Astrocyte (in vitro differentiated cells and primary cell): Measurements from ENCODE around the gene BPNT1. TPM values are rescaled to one million over a fixed set of nuclear protein-coding genes. Genes with fewer than 3 reads are reported as not detected.
A peak's percentile ranks its signal among the peaks of the same experiment; 100 is the strongest.
"Not testable (repeated sequence)": the region's sequence is repeated elsewhere in the genome, so short reads cannot be mapped to it uniquely, and the experiment has no call there.

ENCODE experiments used
- DNase-seq: peaks from one replicate; pipeline ENCODE4 v3.0.0-alpha.2; 2010; ENCODE audit warnings: low read depth
- FAIRE-seq: peaks from 2 replicates; lab custom pipeline; 2011; peaks lifted over from hg19 to GRCh38; lab: Jason Lieb, UNC
- H2AFZ ChIP-seq: 2 replicates; pipeline ENCODE4 v1.6.0; 2012; ENCODE audit warnings: low read depth, low read length, inconsistent platforms
- H3K27ac ChIP-seq: 2 replicates; pipeline ENCODE4 v1.5.1; 2011; ENCODE audit warnings: low read depth, low read length, inconsistent platforms
- H3K27me3 ChIP-seq: 2 replicates; pipeline ENCODE4 v1.6.0; 2011; ENCODE audit warnings: low read length, inconsistent platforms; ENCODE audit not compliant: insufficient read depth
- H3K36me3 ChIP-seq: 2 replicates; pipeline ENCODE4 v1.5.1; 2011; ENCODE audit warnings: low read length, inconsistent platforms; ENCODE audit not compliant: insufficient read depth
- H3K4me1 ChIP-seq: 2 replicates; pipeline ENCODE4 v1.5.1; 2011; ENCODE audit warnings: low read length, inconsistent platforms; ENCODE audit not compliant: insufficient read depth
- H3K4me2 ChIP-seq: 2 replicates; pipeline ENCODE4 v1.6.0; 2012; ENCODE audit warnings: low read length, inconsistent platforms
- H3K4me3 ChIP-seq: 2 replicates; pipeline ENCODE4 v1.5.1; 2011; ENCODE audit warnings: low read depth, mild to moderate bottlenecking, low read length, inconsistent platforms; ENCODE audit not compliant: insufficient read depth
- H3K79me2 ChIP-seq: 2 replicates; pipeline ENCODE4 v1.6.0; 2012; ENCODE audit warnings: mild to moderate bottlenecking, low read length, inconsistent platforms; ENCODE audit not compliant: insufficient read depth
- H3K9ac ChIP-seq: 2 replicates; pipeline ENCODE4 v1.6.0; 2012; ENCODE audit warnings: mild to moderate bottlenecking, low read length, inconsistent platforms
- H3K9me3 ChIP-seq: 2 replicates; pipeline ENCODE4 v1.5.1; 2012; ENCODE audit warnings: low read depth, mild to moderate bottlenecking, low read length, inconsistent platforms; ENCODE audit not compliant: insufficient read depth
- H4K20me1 ChIP-seq: 2 replicates; pipeline ENCODE4 v1.6.0; 2012; ENCODE audit warnings: low read length, inconsistent platforms; ENCODE audit not compliant: insufficient read depth
- H3K27ac Mint-ChIP-seq: one replicate; pipeline ENCODE4 v1.8.0; 2021; ENCODE audit warnings: mild to moderate bottlenecking, mixed read lengths; ENCODE audit not compliant: unreplicated experiment
- H3K27me3 Mint-ChIP-seq: one replicate; pipeline ENCODE4 v1.8.0; 2021; ENCODE audit warnings: low read depth, mixed read lengths; ENCODE audit not compliant: unreplicated experiment
- H3K36me3 Mint-ChIP-seq: one replicate; pipeline ENCODE4 v1.8.0; 2021; ENCODE audit warnings: low read depth, mixed read lengths; ENCODE audit not compliant: unreplicated experiment
- H3K4me1 Mint-ChIP-seq: one replicate; pipeline ENCODE4 v1.8.0; 2021; ENCODE audit warnings: low read depth, mixed read lengths; ENCODE audit not compliant: unreplicated experiment
- H3K4me3 Mint-ChIP-seq: one replicate; pipeline ENCODE4 v1.8.0; 2021; ENCODE audit warnings: mild to moderate bottlenecking, moderate library complexity, mixed read lengths; ENCODE audit not compliant: unreplicated experiment
- H3K9me3 Mint-ChIP-seq: one replicate; pipeline ENCODE4 v1.8.0; 2021; ENCODE audit warnings: mild to moderate bottlenecking, mixed read lengths; ENCODE audit not compliant: unreplicated experiment
- EZH2 ChIP-seq: IDR thresholded peaks from 2 replicates; pipeline ENCODE4 v1.6.1; 2012; ENCODE audit warnings: mild to moderate bottlenecking, low read length, inconsistent platforms; ENCODE audit not compliant: insufficient read depth
- total RNA-seq: library from RNA; stranded (reverse); gene quantifications from 2 replicates; pipeline ENCODE4 v1.2.1, GENCODE V29; 2021
- TF ChIP-seq, protein P1 (sequence below): IDR thresholded peaks from 2 replicates; pipeline ENCODE4 v1.5.1; 2011; ENCODE audit warnings: low read depth, mild to moderate bottlenecking, inconsistent platforms, low read length, moderate library complexity; ENCODE audit not compliant: insufficient read depth

Gene BPNT1
- total RNA-seq, 1 donor from 2014 or later: 25.9 TPM

GRCh38 chr1:220110473-220110872, 20.9 kb upstream of the BPNT1 start:
- H3K36me3 ChIP-seq: peaks cover 34% of the 10 kb centered on the region
- H3K79me2 ChIP-seq, H3K4me3 ChIP-seq, H3K9me3 Mint-ChIP-seq, DNase-seq, FAIRE-seq, H3K4me1 ChIP-seq, H3K4me3 Mint-ChIP-seq, H3K27me3 Mint-ChIP-seq, H3K27ac Mint-ChIP-seq, H3K9ac ChIP-seq, H3K4me2 ChIP-seq, H4K20me1 ChIP-seq, H3K27ac ChIP-seq, H3K4me1 Mint-ChIP-seq, H2AFZ ChIP-seq, H3K36me3 Mint-ChIP-seq, H3K9me3 ChIP-seq, H3K27me3 ChIP-seq: not testable (repeated sequence)

DNA sequence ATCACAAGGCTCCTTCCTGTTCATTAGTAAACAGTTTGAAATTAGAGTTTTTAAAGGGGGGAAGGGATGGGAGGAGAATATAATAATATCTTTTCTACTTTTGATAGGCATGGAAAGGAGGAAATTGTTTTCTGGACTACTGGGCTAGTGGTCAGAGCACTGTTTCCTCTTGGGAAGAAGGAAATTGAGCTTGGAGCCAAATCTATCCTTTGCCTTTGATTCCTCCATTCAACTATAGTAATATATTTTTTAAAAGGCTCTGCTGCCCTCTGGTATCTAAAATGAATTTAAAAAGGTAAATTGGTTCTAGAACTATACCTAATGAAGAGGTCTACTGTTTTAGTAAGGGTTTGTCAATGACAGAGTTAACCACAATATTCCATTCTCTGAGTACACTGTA, 10.2 kb upstream of the BPNT1 start:
- H3K27ac ChIP-seq: no peak overlapping the region
- H3K9me3 ChIP-seq: no peaks in the 10 kb centered on the region
- H3K79me2 ChIP-seq: peaks cover 16% of the 10 kb centered on the region
- no peak overlapping the region for H3K4me3 ChIP-seq
- no peak overlapping the region for H3K9ac ChIP-seq
- H4K20me1 ChIP-seq: no peaks in the 10 kb centered on the region
- DNase-seq (no peak), FAIRE-seq (no peak)
- Mint-ChIP-seq H3K4me3 (no peak overlapping the region), H3K9me3 (no peaks in the 10 kb centered on the region), H3K27me3 (no peaks in the 10 kb centered on the region), H3K27ac (no peak overlapping the region), H3K4me1 (peaks cover 7% of the 10 kb centered on the region), H3K36me3 (peaks cover 5% of the 10 kb centered on the region)
- H3K27me3 ChIP-seq: no peaks in the 10 kb centered on the region
- peaks cover 19% of the 10 kb centered on the region for H3K36me3 ChIP-seq
- no peak overlapping the region for H2AFZ ChIP-seq
- no peaks in the 10 kb centered on the region for H3K4me1 ChIP-seq
- no peak overlapping the region for H3K4me2 ChIP-seq
- TF ChIP-seq, protein P1, sequence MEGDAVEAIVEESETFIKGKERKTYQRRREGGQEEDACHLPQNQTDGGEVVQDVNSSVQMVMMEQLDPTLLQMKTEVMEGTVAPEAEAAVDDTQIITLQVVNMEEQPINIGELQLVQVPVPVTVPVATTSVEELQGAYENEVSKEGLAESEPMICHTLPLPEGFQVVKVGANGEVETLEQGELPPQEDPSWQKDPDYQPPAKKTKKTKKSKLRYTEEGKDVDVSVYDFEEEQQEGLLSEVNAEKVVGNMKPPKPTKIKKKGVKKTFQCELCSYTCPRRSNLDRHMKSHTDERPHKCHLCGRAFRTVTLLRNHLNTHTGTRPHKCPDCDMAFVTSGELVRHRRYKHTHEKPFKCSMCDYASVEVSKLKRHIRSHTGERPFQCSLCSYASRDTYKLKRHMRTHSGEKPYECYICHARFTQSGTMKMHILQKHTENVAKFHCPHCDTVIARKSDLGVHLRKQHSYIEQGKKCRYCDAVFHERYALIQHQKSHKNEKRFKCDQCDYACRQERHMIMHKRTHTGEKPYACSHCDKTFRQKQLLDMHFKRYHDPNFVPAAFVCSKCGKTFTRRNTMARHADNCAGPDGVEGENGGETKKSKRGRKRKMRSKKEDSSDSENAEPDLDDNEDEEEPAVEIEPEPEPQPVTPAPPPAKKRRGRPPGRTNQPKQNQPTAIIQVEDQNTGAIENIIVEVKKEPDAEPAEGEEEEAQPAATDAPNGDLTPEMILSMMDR: no peak
- TF ChIP-seq EZH2: no peak

- Histone ChIP-seq H2AFZ (peak within 1 kb of the TSS; percentile 94), H3K9me3 (no peaks in the 10 kb centered on the region), H3K4me1 (peaks cover 2% of the 10 kb centered on the region), H3K4me2 (peak within 1 kb of the TSS; percentile 93), H3K27me3 (no peaks in the 10 kb centered on the region), H3K36me3 (peaks cover 4% of the 10 kb centered on the region), H3K27ac (peak within 1 kb of the TSS; percentile 61), H3K9ac (peak within 1 kb of the TSS; percentile 86), H4K20me1 (no peaks in the 10 kb centered on the region), H3K79me2 (peaks cover 21% of the 10 kb centered on the region), H3K4me3 (peak within 1 kb of the TSS; percentile 90)
- DNase-seq (peak; percentile 60), FAIRE-seq (no peak)
- H3K4me1 Mint-ChIP-seq: peaks cover 7% of the 10 kb centered on the region
- H3K4me3 Mint-ChIP-seq: peak within 1 kb of the TSS; percentile 84
- H3K27ac Mint-ChIP-seq: peak within 1 kb of the TSS; percentile 58
- peaks cover 4% of the 10 kb centered on the region for H3K36me3 Mint-ChIP-seq
- H3K9me3 Mint-ChIP-seq: no peaks in the 10 kb centered on the region
- no peak for TF ChIP-seq EZH2
- TF ChIP-seq, protein P1: no peak
- no peaks in the 10 kb centered on the region for H3K27me3 Mint-ChIP-seq
Measured at GRCh38 chr1:220094016-220094911, 4.7 kb upstream of the BPNT1 start, which contains the start of gene IARS2. Gene IARS2, plus strand, starts transcription at chr1:220094132. Its CDS starts 85 bp downstream, at chr1:220094217.
